C4-2B (cell line): ENCODE results near the gene C16orf78.

Experiments used
- CTCF ChIP-seq: fragments of 450-650 bp; conservative IDR thresholded peaks from 2 replicates; pipeline ENCODE4 v1.5.1; 2017; ENCODE audit warnings: mild to moderate bottlenecking
- ZFX ChIP-seq: fragments of 450-650 bp; IDR thresholded peaks from 2 replicates; pipeline ENCODE4 v1.6.1; 2017

- TF ChIP-seq CTCF = no peak
- no peak for TF ChIP-seq ZFX
Measured at GRCh38 chr16:49437344-49437743, 63.7 kb downstream of the C16orf78 start.
